ENCODE measurements around the gene INO80E. TPM values are rescaled to one million over a fixed set of nuclear protein-coding genes. Genes with fewer than 3 reads are reported as not detected.
"Not testable (repeated sequence)": the region's sequence is repeated elsewhere in the genome, so short reads cannot be mapped to it uniquely, and the experiment has no call there.

Gene INO80E
- total RNA-seq, 4 donors from 2014 or later, result 46.6 to 85.8 (median 75.9) TPM

DNA sequence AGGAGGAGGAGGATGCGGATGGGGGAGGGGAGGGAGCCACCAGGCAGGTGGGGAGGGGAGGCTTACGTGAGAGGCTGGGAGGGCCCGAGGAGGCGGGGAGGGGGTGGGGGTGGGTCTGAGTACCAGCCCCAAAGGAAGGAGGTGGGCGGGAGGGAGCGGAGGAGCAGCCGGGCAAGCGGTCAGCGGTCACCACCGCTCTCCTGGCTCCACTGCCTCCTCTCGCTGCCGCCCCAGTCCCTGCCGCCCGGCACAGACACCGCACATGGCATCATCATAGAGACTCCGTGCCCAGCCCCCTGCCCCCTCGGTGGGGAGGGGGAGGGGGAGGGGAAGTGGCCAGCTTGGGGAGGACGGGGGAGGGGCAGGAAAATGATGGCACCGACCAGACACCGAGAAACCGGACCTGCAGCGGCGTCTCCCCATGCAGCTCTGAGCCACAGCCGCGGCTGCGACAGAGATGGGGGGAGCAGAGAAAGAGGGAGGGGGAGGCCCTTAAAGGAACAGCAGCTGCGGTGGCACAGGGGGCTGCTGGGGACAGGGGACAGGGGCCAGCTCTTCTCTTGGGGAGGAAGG lies 34.9 kb downstream of the INO80E start, which contains the start of gene TLCD3B:
Gene TLCD3B (minus strand): TSS at position 431 of the 573 bp plus-strand sequence. CDS start 744 bp downstream, outside the sequence.
- H3K9me3 ChIP-seq, result no peaks in the 10 kb centered on the region
- no peak within 1 kb of the TSS for H3K27ac ChIP-seq
- peaks cover 0 to 29% of the 10 kb centered on the region in 2 donors for H3K27me3 ChIP-seq
- no peak for TF ChIP-seq POLR2A (IDR thresholded peaks at IDR 0.05)
- TF ChIP-seq, protein P1, sequence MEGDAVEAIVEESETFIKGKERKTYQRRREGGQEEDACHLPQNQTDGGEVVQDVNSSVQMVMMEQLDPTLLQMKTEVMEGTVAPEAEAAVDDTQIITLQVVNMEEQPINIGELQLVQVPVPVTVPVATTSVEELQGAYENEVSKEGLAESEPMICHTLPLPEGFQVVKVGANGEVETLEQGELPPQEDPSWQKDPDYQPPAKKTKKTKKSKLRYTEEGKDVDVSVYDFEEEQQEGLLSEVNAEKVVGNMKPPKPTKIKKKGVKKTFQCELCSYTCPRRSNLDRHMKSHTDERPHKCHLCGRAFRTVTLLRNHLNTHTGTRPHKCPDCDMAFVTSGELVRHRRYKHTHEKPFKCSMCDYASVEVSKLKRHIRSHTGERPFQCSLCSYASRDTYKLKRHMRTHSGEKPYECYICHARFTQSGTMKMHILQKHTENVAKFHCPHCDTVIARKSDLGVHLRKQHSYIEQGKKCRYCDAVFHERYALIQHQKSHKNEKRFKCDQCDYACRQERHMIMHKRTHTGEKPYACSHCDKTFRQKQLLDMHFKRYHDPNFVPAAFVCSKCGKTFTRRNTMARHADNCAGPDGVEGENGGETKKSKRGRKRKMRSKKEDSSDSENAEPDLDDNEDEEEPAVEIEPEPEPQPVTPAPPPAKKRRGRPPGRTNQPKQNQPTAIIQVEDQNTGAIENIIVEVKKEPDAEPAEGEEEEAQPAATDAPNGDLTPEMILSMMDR (IDR thresholded peaks at IDR 0.05), result no peak
- no peaks in the 10 kb centered on the region for H3K36me3 ChIP-seq
- no peak for DNase-seq
- H3K4me1 ChIP-seq, result peaks cover 0 to 8% (median 3%) of the 10 kb centered on the region in 4 donors
- H3K4me3 ChIP-seq, result peak within 1 kb of the TSS in 2 of 4 donors; percentile 8 to 21

DNA sequence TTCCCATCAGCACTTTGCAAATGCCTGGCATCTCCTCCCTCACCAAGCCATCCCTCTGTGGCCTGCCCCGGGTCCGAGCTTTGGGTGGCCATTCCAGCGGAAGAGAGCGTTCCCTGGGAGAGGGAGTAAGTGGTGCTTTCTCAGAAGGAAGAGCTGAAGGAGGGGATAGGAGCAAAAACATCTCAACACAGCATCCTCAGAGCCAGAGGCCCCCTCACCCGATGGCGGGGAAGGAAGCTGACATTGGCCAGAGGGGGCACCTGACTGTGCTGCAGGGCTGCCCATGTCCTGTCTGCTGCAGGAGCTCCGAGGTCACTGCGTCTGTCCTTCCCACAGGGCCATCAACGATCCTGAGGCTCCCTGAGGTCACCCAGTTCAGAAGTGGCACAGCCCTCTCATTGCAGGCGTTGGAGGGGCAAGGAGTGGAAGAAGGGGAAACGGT lies 35.5 kb downstream of the INO80E start:
- H3K27me3 ChIP-seq, result peaks cover 0 to 29% of the 10 kb centered on the region in 2 donors
- no peak overlapping the region for H3K4me3 ChIP-seq
- peaks cover 0 to 8% (median 3%) of the 10 kb centered on the region in 4 donors for H3K4me1 ChIP-seq

DNA sequence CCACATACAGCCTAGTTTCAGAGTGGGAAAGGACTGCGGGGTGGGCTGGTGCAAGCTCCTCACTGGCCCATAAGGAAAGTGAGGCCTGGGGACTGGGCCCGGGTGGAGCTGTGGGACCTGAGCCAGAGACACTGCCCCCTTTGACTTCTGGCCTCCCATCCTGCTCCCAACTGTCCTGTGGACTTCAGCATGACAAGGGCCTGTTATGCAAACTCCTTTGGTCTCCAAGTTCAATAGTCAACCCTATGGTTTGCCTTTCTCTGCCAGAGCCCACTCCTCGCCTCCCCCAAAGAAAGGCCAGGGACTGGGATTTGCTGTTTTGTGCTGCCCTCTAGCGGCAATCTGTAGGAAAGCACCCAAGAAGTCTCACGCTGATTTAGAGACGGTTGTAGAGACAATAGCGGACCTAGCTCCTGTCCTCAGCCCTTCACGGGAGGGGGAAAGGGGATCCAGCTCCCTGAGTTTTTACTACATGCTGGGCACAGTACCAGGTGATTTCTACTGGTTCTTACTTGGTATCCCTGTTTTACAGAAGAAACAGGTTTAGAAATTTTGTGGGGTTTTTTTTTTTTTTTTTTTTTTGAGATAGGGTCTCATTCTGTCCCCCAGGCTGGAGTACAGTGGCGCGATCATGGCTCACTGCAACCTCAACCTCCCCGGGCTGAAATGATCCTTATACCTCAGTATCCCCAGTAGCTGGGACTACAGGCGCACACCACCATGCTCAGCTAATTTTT lies 36.2 kb downstream of the INO80E start:
- peaks cover 0 to 29% of the 10 kb centered on the region in 2 donors for H3K27me3 ChIP-seq

More for the DNA sequence above, 35.5 kb downstream of the INO80E start:
- H3K36me3 ChIP-seq, result no peaks in the 10 kb centered on the region
- TF ChIP-seq, protein P1 (IDR thresholded peaks at IDR 0.05), result no peak
- TF ChIP-seq POLR2A (IDR thresholded peaks at IDR 0.05), result no peak
- H3K9me3 ChIP-seq, result no peaks in the 10 kb centered on the region
- DNase-seq, result no peak
- H3K27ac ChIP-seq, result no peak overlapping the region

DNA sequence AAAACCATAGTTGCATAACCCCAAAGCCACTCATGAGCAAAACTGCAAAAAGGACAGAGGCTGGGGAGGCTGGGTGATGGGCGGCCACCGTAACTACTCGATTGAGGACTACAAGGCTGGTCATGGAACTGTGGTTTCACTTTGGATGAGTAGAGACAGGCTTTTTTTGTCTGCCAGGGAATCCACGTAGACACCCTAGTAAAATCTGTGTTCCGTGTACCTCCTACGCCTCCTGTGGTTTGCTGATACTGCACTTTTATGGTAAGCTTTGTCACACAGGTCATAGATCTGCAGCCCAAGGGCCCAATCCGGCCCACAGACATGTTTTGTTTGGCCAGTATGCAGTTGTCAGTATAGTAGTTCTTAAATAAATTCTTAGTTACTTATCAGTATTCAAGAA lies 37.2 kb downstream of the INO80E start:
- Histone ChIP-seq H3K9me3 (no peaks in the 10 kb centered on the region), H3K27ac (no peak overlapping the region), H3K36me3 (no peaks in the 10 kb centered on the region), H3K4me1 (peaks cover 0 to 8% (median 3%) of the 10 kb centered on the region in 4 donors), H3K27me3 (peaks cover 0 to 24% of the 10 kb centered on the region in 2 donors), H3K4me3 (no peak overlapping the region)
- DNase-seq, result no peak
- no peak for TF ChIP-seq POLR2A (IDR thresholded peaks at IDR 0.05)
- TF ChIP-seq, protein P1 (IDR thresholded peaks at IDR 0.05), result no peak

More for the DNA sequence above, 36.2 kb downstream of the INO80E start:
- Histone ChIP-seq H3K36me3 (no peaks in the 10 kb centered on the region), H3K4me1 (peaks cover 0 to 8% (median 3%) of the 10 kb centered on the region in 4 donors), H3K27ac (no peak overlapping the region), H3K9me3 (no peaks in the 10 kb centered on the region), H3K4me3 (no peak overlapping the region)
- peak in 2 of 3 donors; percentile 33 to 79 for DNase-seq
- TF ChIP-seq, protein P1 (IDR thresholded peaks at IDR 0.05), result peak; percentile 40 to 72 (median 66)
- no peak for TF ChIP-seq POLR2A (IDR thresholded peaks at IDR 0.05)

DNA sequence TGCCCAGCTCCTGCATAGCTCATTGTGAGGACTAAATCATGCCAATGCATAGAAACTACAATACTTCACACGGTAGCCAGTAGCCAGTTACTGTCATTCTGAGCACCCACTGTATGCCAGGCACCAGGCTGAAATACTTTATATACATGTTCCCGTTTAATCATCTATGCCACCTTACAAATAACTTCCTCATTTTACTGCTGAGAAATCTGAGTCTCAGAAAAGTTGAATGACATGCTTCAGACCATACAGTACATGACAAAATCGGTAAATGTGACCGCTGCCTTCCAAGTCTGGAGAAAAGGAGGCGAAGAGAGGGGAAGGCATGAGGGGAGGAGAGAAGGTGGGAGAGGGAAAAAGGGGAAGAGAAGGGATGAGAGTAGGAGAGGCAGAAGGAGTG lies 44.2 kb downstream of the INO80E start:
- Histone ChIP-seq H3K4me1 (no peaks in the 10 kb centered on the region), H3K9me3 (no peaks in the 10 kb centered on the region), H3K36me3 (no peaks in the 10 kb centered on the region), H3K27me3 (no peaks in the 10 kb centered on the region), H3K4me3 (no peak overlapping the region), H3K27ac (no peak overlapping the region)
- TF ChIP-seq, protein P1 (IDR thresholded peaks at IDR 0.05), result no peak
- no peak for TF ChIP-seq POLR2A (IDR thresholded peaks at IDR 0.05)
- DNase-seq, result no peak

DNA sequence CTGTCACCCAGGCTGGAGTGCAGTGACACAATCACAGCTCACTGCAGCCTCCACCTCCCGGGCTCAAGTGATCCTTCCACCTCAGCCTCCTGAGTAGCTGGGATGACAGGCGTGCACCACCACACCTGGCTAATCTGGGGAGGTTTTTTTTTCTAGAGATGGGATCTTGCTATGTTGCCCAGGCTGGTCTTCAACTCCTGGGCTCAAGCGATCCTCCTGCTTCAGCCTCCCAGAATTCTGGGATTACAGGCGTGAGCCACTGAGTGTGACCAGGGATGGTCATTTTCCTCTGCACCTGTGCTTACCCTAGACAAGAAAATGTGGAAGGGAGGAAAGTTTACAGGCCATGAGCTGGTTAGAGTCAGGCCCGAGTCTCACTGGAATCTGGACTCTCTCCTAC lies 44.6 kb downstream of the INO80E start:
- not testable (repeated sequence) for H3K36me3 ChIP-seq, DNase-seq, H3K27me3 ChIP-seq, H3K4me1 ChIP-seq, H3K27ac ChIP-seq, H3K9me3 ChIP-seq, H3K4me3 ChIP-seq
